Sciatic nerve (tissue), 2 donors: Measurements from ENCODE around the gene IGSF1. TPM values are rescaled to one million over a fixed set of nuclear protein-coding genes. Genes with fewer than 3 reads are reported as not detected.
"Not testable (repeated sequence)": the region's sequence is repeated elsewhere in the genome, so short reads cannot be mapped to it uniquely, and the experiment has no call there.

Source experiments
- ATAC-seq: fragments of 200-7000 bp; cut with Tn5 transposase; one replicate; pipeline ENCODE4 v1.9.1; 2020; ENCODE audit warnings: mild to moderate bottlenecking, moderate library complexity
- DNase-seq: peaks from one replicate; pipeline ENCODE4 v3.0.0-alpha.2; 2020; ENCODE audit warnings: low spot score
- intact Hi-C: fragments of 100-400 bp; cut with DNase I; formaldehyde crosslinking; loops from one replicate; pipeline ENCODE4 v1.14.2; 2022
- total RNA-seq: library from RNA; stranded (reverse); fragmentation: NEBNext Ultra II Directional; extraction: Animal tissue kit (Norgen Biotek cat#: 25700); gene quantifications from one replicate; pipeline ENCODE4 v1.2.1, GENCODE V29; 2021
- donor health status: DM: no; HTN: no; CAD: no.
- donor health status: DM: no; HTN: no; CAD: no.

IGSF1 gene
- total RNA-seq, 1 donor from 2014 or later: 18.2 TPM

DNA sequence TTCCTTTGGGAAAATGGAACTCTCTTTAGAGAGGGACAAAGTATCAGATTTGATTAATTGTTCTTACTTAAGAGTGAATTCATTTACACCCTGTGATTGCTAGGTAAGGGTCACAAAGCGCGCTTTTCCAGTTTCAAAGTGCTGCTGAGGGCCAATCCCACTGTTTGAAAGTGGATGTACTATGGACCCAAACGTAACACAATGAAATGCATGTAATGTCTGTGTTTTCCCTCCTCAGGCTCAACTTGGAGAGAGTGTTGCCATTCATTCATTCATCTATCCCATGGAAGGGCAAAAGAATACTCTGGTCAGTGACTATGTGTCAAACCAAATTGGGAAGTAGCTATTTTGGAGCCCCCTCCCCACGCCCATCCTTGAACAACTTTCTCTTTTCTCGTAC lies 16.1 kb downstream of the IGSF1 start:
- ATAC-seq (no peak), DNase-seq (no peak)
- intact Hi-C loops: no loop called here

GRCh38 chrX:131271826-131272225 lies 17.3 kb downstream of the IGSF1 start:
- no peak for DNase-seq
- intact Hi-C loops: no loop called here
- ATAC-seq: no peak

- DNase-seq: no peak
- no peak for ATAC-seq
- intact Hi-C loops: no loop called here
Observed at GRCh38 chrX:131271274-131271673, 17.8 kb downstream of the IGSF1 start.

DNA sequence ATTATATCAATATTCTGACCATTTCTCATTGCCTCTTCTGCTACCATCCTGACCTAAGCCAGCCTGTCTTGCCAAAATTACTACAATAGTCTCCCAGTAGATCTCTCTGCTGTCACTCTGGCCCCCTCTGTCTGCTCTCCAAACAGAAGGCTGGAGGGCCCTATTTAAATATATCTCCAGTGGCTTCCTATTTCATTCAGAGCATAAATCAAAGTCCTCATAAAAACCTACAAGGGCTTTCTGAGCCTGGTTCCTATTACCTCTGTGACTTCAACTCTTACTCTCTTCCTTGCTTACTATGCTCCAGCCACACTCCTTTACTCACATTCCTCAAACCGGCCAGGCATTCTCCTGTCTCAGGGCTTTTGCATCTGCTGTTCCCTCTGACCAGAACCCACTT lies 19.0 kb downstream of the IGSF1 start:
- DNase-seq: no peak
- intact Hi-C loops: no loop called here
- no peak for ATAC-seq

DNA sequence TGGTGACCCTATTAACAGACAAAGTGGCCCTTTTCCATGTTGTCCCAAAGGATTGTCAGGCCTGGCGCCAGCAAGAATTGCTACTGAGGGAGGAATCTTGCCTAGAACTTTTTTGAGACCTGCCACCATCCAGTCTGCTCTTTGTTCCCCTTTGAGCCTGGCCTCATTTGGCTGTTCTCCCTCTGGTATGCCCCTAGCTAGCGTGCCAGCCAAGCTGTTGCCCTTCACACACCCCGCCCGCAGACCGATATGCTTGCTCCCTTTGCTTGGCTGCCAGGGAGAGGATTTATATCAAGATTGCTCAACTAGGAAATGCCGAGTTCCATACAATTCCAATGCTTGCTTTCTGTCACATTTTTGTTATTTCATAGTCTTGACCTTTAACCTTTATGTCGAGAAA lies 24.4 kb downstream of the IGSF1 start:
- DNase-seq (no peak), ATAC-seq (no peak)
- intact Hi-C loops: no loop called here

DNA sequence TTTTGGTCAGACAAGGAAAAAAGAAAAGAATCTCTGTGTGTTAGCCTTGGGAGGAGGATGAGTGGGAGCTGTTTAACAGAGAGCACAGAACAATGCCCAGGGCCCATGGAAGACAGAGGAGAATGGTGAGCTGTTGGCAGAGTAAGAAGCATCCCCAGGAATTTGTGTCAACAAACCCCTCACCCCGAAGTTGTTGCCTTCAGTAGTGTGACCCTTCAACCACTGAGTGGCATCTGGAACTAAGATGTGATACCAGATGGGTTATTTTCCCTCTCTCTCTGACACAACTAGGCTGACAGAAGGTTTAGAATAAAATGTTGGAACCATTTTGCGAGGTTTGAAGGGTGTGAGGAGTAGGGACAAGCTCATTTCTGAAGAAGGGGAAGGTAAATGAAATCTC lies 25.1 kb downstream of the IGSF1 start:
- DNase-seq (no peak), ATAC-seq (no peak)
- intact Hi-C loops: no loop called here

GRCh38 chrX:131262738-131263679 lies 26.1 kb downstream of the IGSF1 start:
- ATAC-seq (no peak), DNase-seq (no peak)
- intact Hi-C loops: no loop called here

GRCh38 chrX:131262200-131262599 lies 26.9 kb downstream of the IGSF1 start:
- ATAC-seq: no peak
- DNase-seq: no peak
- intact Hi-C loops: no loop called here

DNA sequence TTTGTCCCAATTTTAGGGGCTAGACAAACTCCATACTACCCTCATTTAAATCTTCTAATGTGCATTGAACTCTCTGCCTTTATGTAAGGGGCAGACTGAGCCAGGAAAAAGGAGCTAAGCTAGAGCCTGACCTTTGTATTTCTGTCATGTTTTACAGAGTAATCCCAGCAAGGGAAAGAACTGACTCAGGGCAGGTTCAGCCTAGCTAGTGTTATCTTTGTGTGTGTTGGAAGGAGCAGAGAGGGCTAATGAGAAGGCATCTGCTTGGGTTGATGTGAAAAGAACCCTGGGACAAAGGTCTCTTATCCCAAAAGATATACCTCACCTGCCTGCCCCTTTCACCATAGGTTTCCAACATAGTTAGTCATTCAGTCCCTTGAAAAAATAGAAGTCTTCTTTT lies 31.7 kb downstream of the IGSF1 start:
- DNase-seq: no peak

DNA sequence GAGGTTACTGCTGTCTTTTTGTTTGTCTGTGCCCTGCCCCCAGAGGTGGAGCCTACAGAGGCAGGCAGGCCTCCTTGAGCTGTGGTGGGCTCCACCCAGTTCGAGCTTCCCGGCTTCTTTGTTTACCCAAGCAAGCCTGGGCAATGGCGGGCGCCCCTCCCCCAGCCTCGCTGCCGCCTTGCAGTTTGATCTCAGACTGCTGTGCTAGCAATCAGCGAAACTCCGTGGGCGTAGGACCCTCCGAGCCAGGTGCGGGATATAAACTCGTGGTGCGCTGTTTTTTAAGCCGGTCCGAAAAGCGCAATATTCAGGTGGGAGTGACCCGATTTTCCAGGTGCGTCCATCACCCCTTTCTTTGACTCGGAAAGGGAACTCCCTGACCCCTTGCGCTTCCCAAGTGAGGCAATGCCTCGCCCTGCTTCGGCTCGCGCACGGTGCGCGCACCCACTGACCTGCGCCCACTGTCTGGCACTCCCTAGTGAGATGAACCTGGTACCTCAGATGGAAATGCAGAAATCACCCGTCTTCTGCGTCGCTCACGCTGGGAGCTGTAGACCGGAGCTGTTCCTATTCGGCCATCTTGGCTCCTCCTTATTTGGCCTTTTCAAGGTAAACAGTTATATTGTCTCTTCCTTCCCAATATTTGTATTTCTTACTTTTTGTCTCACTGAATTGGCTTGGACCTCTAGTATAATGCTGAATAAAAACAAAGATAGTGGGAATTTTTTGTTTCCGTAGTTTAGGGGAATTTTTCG lies 37.9 kb downstream of the IGSF1 start:
- ATAC-seq, intact Hi-C loops, DNase-seq: not testable (repeated sequence)

More for the DNA sequence above, 31.7 kb downstream of the IGSF1 start:
- intact Hi-C loops: no loop called here
- no peak for ATAC-seq

- DNase-seq (no peak), ATAC-seq (no peak)
- intact Hi-C loops: no loop called here
Observed at GRCh38 chrX:131239057-131239456, 50.0 kb downstream of the IGSF1 start.

GRCh38 chrX:131237363-131237762 lies 51.7 kb downstream of the IGSF1 start:
- ATAC-seq: no peak
- intact Hi-C loops: no loop called here
- DNase-seq: no peak

GRCh38 chrX:131235768-131236545 lies 53.1 kb downstream of the IGSF1 start:
- ATAC-seq (no peak), DNase-seq (no peak)
- intact Hi-C loops: no loop called here

DNA sequence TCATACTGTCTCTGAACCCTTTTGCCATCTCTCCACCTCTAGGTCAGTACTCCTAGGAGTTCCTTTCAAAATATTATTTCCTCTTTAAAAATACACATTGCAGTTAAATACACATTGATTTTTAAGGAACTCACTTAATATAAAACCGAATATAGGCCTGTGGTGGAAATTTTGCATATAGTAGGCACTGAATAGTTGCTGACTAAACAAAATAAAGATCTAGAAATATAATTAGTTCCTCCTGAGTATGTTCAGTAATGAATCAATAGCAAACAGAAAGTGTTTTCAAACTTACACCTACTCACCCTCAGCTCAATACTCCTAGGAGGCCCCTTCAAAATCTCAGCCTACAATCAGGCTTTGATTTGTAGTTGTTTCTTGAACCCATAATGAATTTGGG lies 61.5 kb downstream of the IGSF1 start:
- no peak for DNase-seq
- intact Hi-C loops: no loop called here

DNA sequence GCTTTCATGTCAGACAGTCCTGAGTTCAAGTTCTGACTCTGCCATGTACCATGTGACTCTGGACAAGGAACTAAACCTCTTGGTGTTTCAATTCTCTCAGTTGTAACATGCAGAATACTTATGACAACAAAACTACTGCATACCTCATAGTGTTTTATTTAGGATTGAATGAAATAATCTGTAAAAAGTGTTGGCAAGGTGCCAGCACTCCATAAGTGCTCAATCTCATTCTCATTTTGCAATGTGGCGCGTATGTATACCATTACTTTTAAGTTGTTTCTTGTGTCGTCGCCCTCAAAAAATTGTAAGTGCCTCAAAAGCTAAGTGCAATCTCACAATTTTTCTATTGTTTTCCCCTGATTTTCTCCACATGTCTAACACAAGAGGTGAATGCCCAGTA lies 62.5 kb downstream of the IGSF1 start:
- intact Hi-C loops: no loop called here
- ATAC-seq: no peak
- no peak for DNase-seq

More for the DNA sequence above, 61.5 kb downstream of the IGSF1 start:
- ATAC-seq: no peak

DNA sequence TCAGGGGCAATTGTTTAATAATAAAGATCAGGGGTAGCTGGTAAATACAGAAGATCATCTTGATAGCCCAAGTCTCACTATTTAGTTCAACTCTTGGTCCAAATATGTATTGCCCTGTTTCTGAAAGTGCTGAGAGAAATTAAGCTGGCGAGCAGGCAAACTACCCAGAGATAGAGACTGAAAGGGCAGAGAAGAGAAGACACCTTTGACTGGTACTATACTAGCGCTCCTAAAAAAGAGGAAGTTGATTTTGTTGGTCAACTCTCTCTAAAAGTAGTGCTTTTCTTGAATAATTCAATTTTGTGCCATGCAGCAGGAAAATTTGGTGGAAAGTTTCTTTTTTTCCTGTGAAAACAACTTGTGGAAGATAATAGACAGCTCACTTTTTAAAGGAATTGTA lies 64.0 kb downstream of the IGSF1 start:
- intact Hi-C loops: no loop called here
- ATAC-seq (no peak), DNase-seq (no peak)
